ENCODE measurements around the gene NKAIN4.

GRCh38 chr20:63293456-63293855 lies 39.2 kb upstream of the NKAIN4 start:
- TF ChIP-seq CTCF (IDR thresholded peaks at IDR 0.05) (no peak), ZFX (IDR thresholded peaks at IDR 0.05; ENCODE audit: borderline replicate concordance) (no peak)

All from 22Rv1 (cell line).